Keratinocyte (primary cell): ENCODE results near the gene MACF1. TPM values are rescaled to one million over a fixed set of nuclear protein-coding genes. Genes with fewer than 3 reads are reported as not detected.

Experiments
- DNase-seq: peaks from one replicate; pipeline ENCODE4 v3.0.0-alpha.2; 2011; ENCODE audit warnings: low read depth, missing footprints, low spot score
- FAIRE-seq: peaks from 2 replicates; lab custom pipeline; 2011; peaks lifted over from hg19 to GRCh38; lab: Jason Lieb, UNC
- H2AFZ ChIP-seq: 2 replicates; pipeline ENCODE4 v1.6.0; 2012; ENCODE audit warnings: low read length, control low read depth, inconsistent platforms; ENCODE audit not compliant: control insufficient read depth
- H3K27ac ChIP-seq: 2 replicates; pipeline ENCODE4 v1.5.1; 2011; ENCODE audit warnings: low read length; ENCODE audit not compliant: control insufficient read depth, insufficient read depth
- H3K27me3 ChIP-seq: 3 replicates; pipeline ENCODE4 v1.6.0; 2011; ENCODE audit warnings: low read length; ENCODE audit not compliant: control insufficient read depth, insufficient read depth; ENCODE audit errors: extremely low read depth
- H3K36me3 ChIP-seq, 2 experiments: 2 replicates in 1 of 2; 3 replicates in 1 of 2; pipeline ENCODE4 v1.5.1; 2011; ENCODE audit warnings: low read length in 2 of 2, mild to moderate bottlenecking in 1 of 2; ENCODE audit not compliant: control insufficient read depth in 2 of 2, insufficient read depth in 2 of 2; ENCODE audit errors: extremely low read depth in 1 of 2
- H3K4me1 ChIP-seq: 3 replicates; pipeline ENCODE4 v1.5.1; 2011; ENCODE audit warnings: low read length; ENCODE audit not compliant: control insufficient read depth, insufficient read depth; ENCODE audit errors: extremely low read depth
- H3K4me2 ChIP-seq: 3 replicates; pipeline ENCODE4 v1.6.0; 2011; ENCODE audit warnings: low read depth, low read length; ENCODE audit not compliant: control insufficient read depth, insufficient read depth; ENCODE audit errors: extremely low read depth
- H3K4me3 ChIP-seq, 3 experiments: fragments of 200-600 bp in 1 of 3; sonication (generic) in 1 of 3; 2 replicates in 2 of 3; 3 replicates in 1 of 3; pipeline ENCODE4 v1.5.1; 2011 to 2016; ENCODE audit warnings: low read length in 3 of 3, mild to moderate bottlenecking in 3 of 3, control low read depth in 2 of 3, inconsistent platforms in 1 of 3, low read depth in 1 of 3, mixed read lengths in 1 of 3, mixed run types in 1 of 3, moderate library complexity in 1 of 3; ENCODE audit not compliant: control insufficient read depth in 2 of 3, insufficient read depth in 2 of 3; ENCODE audit errors: extremely low read depth in 1 of 3
- H3K79me2 ChIP-seq: 2 replicates; pipeline ENCODE4 v1.6.0; 2012; ENCODE audit warnings: low read length; ENCODE audit not compliant: control insufficient read depth, insufficient read depth
- H3K9ac ChIP-seq: 3 replicates; pipeline ENCODE4 v1.6.0; 2011; ENCODE audit warnings: low read length; ENCODE audit not compliant: control insufficient read depth, insufficient read depth; ENCODE audit errors: extremely low read depth
- H3K9me1 ChIP-seq: 3 replicates; pipeline ENCODE4 v1.6.0; 2011; ENCODE audit warnings: low read length; ENCODE audit not compliant: control insufficient read depth, insufficient read depth; ENCODE audit errors: extremely low read depth
- H3K9me3 ChIP-seq: 2 replicates; pipeline ENCODE4 v1.5.1; 2012; ENCODE audit warnings: low read depth, low read length; ENCODE audit not compliant: control insufficient read depth
- H4K20me1 ChIP-seq: 3 replicates; pipeline ENCODE4 v1.6.0; 2011; ENCODE audit warnings: low read length; ENCODE audit not compliant: control insufficient read depth, insufficient read depth; ENCODE audit errors: extremely low read depth
- EZH2 ChIP-seq: IDR thresholded peaks from one replicate; pipeline ENCODE4 v1.6.1; 2012; ENCODE audit warnings: inconsistent platforms, mild to moderate bottlenecking, low read length, moderate library complexity
- dilution Hi-C: fragments of 300-500 bp; cut with MboI; formaldehyde crosslinking; loops from one replicate; pipeline ENCODE4 v1.7.0; 2020; ENCODE audit warnings: low sequenced_read_pairs; ENCODE audit not compliant: extremely low pct_ligation_motif_present
- polyA plus RNA-seq, 5 experiments: library from polyadenylated mRNA; depleted of rRNA in 3 of 5; stranded (reverse) in 3 of 5; stranded (forward) in 1 of 5; unstranded in 1 of 5; fragments of >200 nt; gene quantifications; 1 replicate in 1 of 5; 2 replicates in 3 of 5; 3 replicates in 1 of 5; pipeline versions ENCODE4 v1.2.1 to v1.2.3, GENCODE V29; 2011 to 2012; ENCODE audit warnings: missing spikeins in 2 of 5, low read depth in 1 of 5, low replicate concordance in 1 of 5
- TF ChIP-seq, protein P1 (sequence below), 3 experiments: IDR thresholded peaks in 1 of 3; conservative IDR thresholded peaks in 1 of 3; optimal IDR thresholded peaks in 1 of 3; 2 replicates in 2 of 3; 3 replicates in 1 of 3; pipeline versions ENCODE3 to v1.5.1; 2011; ENCODE audit warnings: low read length in 3 of 3, mild to moderate bottlenecking in 3 of 3, moderate library complexity in 2 of 3, control low read depth in 1 of 3, inconsistent platforms in 1 of 3; ENCODE audit not compliant: insufficient read depth in 2 of 3; ENCODE audit errors: extremely low read depth in 1 of 3

The MACF1 gene
- polyA plus RNA-seq, 1 donor (not counting 4 experiments of a cell fraction or from before 2014, with no cell fraction given) = 111 TPM

DNA sequence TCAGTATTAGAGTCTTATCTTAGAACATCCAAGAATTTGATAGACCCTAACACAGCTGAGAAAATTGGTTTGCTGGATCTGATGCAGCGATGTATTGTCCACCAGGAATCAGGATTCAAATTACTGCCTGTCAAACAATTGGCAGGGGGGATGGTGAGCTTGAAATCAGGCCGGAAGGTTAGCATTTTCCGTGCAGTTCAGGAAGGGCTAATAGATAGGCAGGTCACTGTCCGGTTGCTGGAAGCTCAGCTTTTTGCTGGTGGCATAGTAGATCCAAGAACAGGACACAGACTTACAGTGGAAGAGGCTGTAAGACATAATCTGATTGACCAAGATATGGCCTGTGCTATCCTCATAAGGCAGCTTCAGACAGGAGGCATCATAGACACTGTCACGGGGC, 127.2 kb downstream of the MACF1 start:
- no peak overlapping the region for H3K4me2 ChIP-seq
- H2AFZ ChIP-seq = no peak overlapping the region
- H3K27me3 ChIP-seq = no peaks in the 10 kb centered on the region
- FAIRE-seq = no peak
- no peaks in the 10 kb centered on the region for H3K79me2 ChIP-seq
- TF ChIP-seq EZH2 = no peak
- TF ChIP-seq, protein P1, sequence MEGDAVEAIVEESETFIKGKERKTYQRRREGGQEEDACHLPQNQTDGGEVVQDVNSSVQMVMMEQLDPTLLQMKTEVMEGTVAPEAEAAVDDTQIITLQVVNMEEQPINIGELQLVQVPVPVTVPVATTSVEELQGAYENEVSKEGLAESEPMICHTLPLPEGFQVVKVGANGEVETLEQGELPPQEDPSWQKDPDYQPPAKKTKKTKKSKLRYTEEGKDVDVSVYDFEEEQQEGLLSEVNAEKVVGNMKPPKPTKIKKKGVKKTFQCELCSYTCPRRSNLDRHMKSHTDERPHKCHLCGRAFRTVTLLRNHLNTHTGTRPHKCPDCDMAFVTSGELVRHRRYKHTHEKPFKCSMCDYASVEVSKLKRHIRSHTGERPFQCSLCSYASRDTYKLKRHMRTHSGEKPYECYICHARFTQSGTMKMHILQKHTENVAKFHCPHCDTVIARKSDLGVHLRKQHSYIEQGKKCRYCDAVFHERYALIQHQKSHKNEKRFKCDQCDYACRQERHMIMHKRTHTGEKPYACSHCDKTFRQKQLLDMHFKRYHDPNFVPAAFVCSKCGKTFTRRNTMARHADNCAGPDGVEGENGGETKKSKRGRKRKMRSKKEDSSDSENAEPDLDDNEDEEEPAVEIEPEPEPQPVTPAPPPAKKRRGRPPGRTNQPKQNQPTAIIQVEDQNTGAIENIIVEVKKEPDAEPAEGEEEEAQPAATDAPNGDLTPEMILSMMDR (optimal IDR thresholded peaks at IDR 0.05 in 1 of 3, IDR thresholded peaks at IDR 0.05 in 1 of 3, conservative IDR thresholded peaks at IDR 0.05 in 1 of 3; ENCODE audit: extremely low read depth in 1 of 3, insufficient read depth in 2 of 3, low read length in 3 of 3) = no peak
- H3K9ac ChIP-seq = no peak overlapping the region
- no peaks in the 10 kb centered on the region for H3K9me3 ChIP-seq
- no peaks in the 10 kb centered on the region for H4K20me1 ChIP-seq
- peaks cover 40 to 45% of the 10 kb centered on the region in 2 experiments for H3K36me3 ChIP-seq
- dilution Hi-C loops = no loop called here
- no peak overlapping the region for H3K27ac ChIP-seq
- peaks cover 9% of the 10 kb centered on the region for H3K4me1 ChIP-seq
- H3K4me3 ChIP-seq = no peak overlapping the region
- no peak for DNase-seq
- H3K9me1 ChIP-seq = peaks cover 2% of the 10 kb centered on the region

DNA sequence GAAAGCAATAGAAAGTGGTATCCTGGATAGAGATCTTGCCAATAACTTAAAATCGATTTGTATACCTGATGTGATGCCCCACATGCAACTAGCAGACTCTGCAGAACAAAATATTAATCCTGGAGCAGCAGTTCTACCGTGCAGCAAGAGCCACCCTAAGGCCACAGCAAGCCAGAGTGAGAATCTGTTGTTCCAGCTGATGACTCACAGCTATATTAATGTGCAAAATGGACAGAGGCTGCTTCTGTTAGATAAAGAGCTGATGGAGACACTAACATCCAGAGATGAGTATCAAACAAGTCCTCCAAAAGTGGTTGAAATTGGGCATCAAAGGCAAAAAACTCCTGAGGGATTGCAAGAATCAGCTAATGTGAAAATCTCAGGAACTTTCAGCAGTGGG, 127.8 kb downstream of the MACF1 start:
- Histone ChIP-seq H3K9ac (no peak overlapping the region), H3K4me3 (no peak overlapping the region), H3K36me3 (peaks cover 39 to 43% of the 10 kb centered on the region in 2 experiments), H3K27ac (no peak overlapping the region), H3K9me3 (no peaks in the 10 kb centered on the region), H4K20me1 (no peaks in the 10 kb centered on the region), H2AFZ (no peak overlapping the region), H3K9me1 (peaks cover 2% of the 10 kb centered on the region), H3K4me1 (peaks cover 9% of the 10 kb centered on the region), H3K4me2 (no peak overlapping the region), H3K79me2 (no peaks in the 10 kb centered on the region), H3K27me3 (no peaks in the 10 kb centered on the region)
- FAIRE-seq = peak; percentile 44
- dilution Hi-C loops = no loop called here
- no peak for DNase-seq
- TF ChIP-seq, protein P1 (optimal IDR thresholded peaks at IDR 0.05 in 1 of 3, IDR thresholded peaks at IDR 0.05 in 1 of 3, conservative IDR thresholded peaks at IDR 0.05 in 1 of 3; ENCODE audit: extremely low read depth in 1 of 3, insufficient read depth in 2 of 3, low read length in 3 of 3) = no peak
- no peak for TF ChIP-seq EZH2
